Duodenal mucosa (tissue), 2 donors: ENCODE results near the gene SLC26A11.

ENCODE experiments used
- H3K27ac ChIP-seq: one replicate; pipeline ENCODE4 v1.7.0; 2013; ENCODE audit warnings: low read depth, low read length
- H3K27me3 ChIP-seq, 2 donors: one replicate each; pipeline ENCODE4 v1.7.0; 2013; ENCODE audit warnings: low read length in 2 of 2, control low read depth in 1 of 2; ENCODE audit not compliant: insufficient read depth in 2 of 2, control insufficient read depth in 1 of 2
- H3K36me3 ChIP-seq, 2 donors: one replicate each; pipeline ENCODE4 v1.7.0; 2013; ENCODE audit warnings: low read length in 2 of 2, control low read depth in 1 of 2; ENCODE audit not compliant: insufficient read depth in 2 of 2, control insufficient read depth in 1 of 2
- H3K4me1 ChIP-seq, 2 donors: one replicate each; pipeline ENCODE4 v1.7.0; 2013; ENCODE audit warnings: low read length in 2 of 2, control low read depth in 1 of 2; ENCODE audit not compliant: insufficient read depth in 2 of 2, control insufficient read depth in 1 of 2
- H3K4me3 ChIP-seq, 2 donors: one replicate each; pipeline ENCODE4 v1.7.0; 2013; ENCODE audit warnings: low read length in 2 of 2, low read depth in 1 of 2
- H3K9ac ChIP-seq, 2 donors: one replicate each; pipeline ENCODE4 v1.7.0; 2013; ENCODE audit warnings: low read length in 2 of 2, low read depth in 1 of 2
- H3K9me3 ChIP-seq, 2 donors: one replicate each; pipeline ENCODE4 v1.7.0; 2013; ENCODE audit warnings: low read length in 2 of 2, control low read depth in 1 of 2; ENCODE audit not compliant: control insufficient read depth in 1 of 2

SLC26A11 gene

GRCh38 chr17:80261159-80261894 lies 41.1 kb downstream of the SLC26A11 start:
- H3K4me1 ChIP-seq: peaks cover 24 to 46% of the 10 kb centered on the region in 2 donors
- H3K27ac ChIP-seq: peak overlapping the region; percentile 91

GRCh38 chr17:80261895-80262279 lies 41.7 kb downstream of the SLC26A11 start:
- Histone ChIP-seq H3K36me3 (peaks cover 0 to 2% of the 10 kb centered on the region in 2 donors), H3K9me3 (no peaks in the 10 kb centered on the region), H3K27me3 (no peaks in the 10 kb centered on the region), H3K9ac (peak overlapping the region in 1 of 2 donors; percentile 93), H3K4me3 (peak overlapping the region; percentile 76 to 88), H3K27ac (peak overlapping the region; percentile 91), H3K4me1 (peaks cover 24 to 47% of the 10 kb centered on the region in 2 donors)

More at GRCh38 chr17:80261159-80261894, 41.1 kb downstream of the SLC26A11 start:
- Histone ChIP-seq H3K36me3 (no peaks in the 10 kb centered on the region), H3K4me3 (peak overlapping the region; percentile 76 to 88), H3K9ac (peak overlapping the region; percentile 88 to 93), H3K27me3 (no peaks in the 10 kb centered on the region), H3K9me3 (no peaks in the 10 kb centered on the region)

- Histone ChIP-seq H3K4me3 (peak overlapping the region; percentile 76 to 88), H3K9me3 (no peaks in the 10 kb centered on the region), H3K27ac (peak overlapping the region; percentile 14), H3K9ac (peak overlapping the region in 1 of 2 donors; percentile 93), H3K36me3 (peaks cover 0 to 4% of the 10 kb centered on the region in 2 donors), H3K27me3 (no peaks in the 10 kb centered on the region), H3K4me1 (peaks cover 24 to 47% of the 10 kb centered on the region in 2 donors)
These were observed 42.1 kb downstream of the SLC26A11 start for GRCh38 chr17:80262291-80262690.

- Histone ChIP-seq H3K27me3 (no peaks in the 10 kb centered on the region), H3K4me1 (peaks cover 24 to 47% of the 10 kb centered on the region in 2 donors), H3K27ac (peak overlapping the region; percentile 61), H3K9ac (peak overlapping the region in 1 of 2 donors; percentile 29), H3K36me3 (peaks cover 0 to 7% of the 10 kb centered on the region in 2 donors), H3K4me3 (peak overlapping the region; percentile 76 to 91), H3K9me3 (no peaks in the 10 kb centered on the region)
These were observed 42.6 kb downstream of the SLC26A11 start for GRCh38 chr17:80262775-80263244.

GRCh38 chr17:80263253-80264204 lies 43.3 kb downstream of the SLC26A11 start:
- no peaks in the 10 kb centered on the region for H3K27me3 ChIP-seq
- peak overlapping the region; percentile 69 for H3K9ac ChIP-seq
- peak overlapping the region; percentile 76 to 91 for H3K4me3 ChIP-seq
- peak overlapping the region; percentile 61 for H3K27ac ChIP-seq
- no peaks in the 10 kb centered on the region for H3K9me3 ChIP-seq
- H3K4me1 ChIP-seq: peaks cover 24 to 47% of the 10 kb centered on the region in 2 donors
- peaks cover 3 to 14% of the 10 kb centered on the region in 2 donors for H3K36me3 ChIP-seq

- Histone ChIP-seq H3K27ac (no peak overlapping the region), H3K36me3 (peaks cover 7 to 22% of the 10 kb centered on the region in 2 donors), H3K9me3 (no peaks in the 10 kb centered on the region), H3K9ac (peak overlapping the region; percentile 69), H3K4me3 (peak overlapping the region; percentile 76 to 91), H3K27me3 (no peaks in the 10 kb centered on the region), H3K4me1 (peaks cover 24 to 47% of the 10 kb centered on the region in 2 donors)
These were observed 44.2 kb downstream of the SLC26A11 start for GRCh38 chr17:80264205-80265075.

GRCh38 chr17:80265205-80266068 lies 45.2 kb downstream of the SLC26A11 start:
- Histone ChIP-seq H3K9me3 (no peaks in the 10 kb centered on the region), H3K27me3 (no peaks in the 10 kb centered on the region), H3K36me3 (peaks cover 14 to 32% of the 10 kb centered on the region in 2 donors), H3K4me3 (peak overlapping the region; percentile 19 to 76), H3K27ac (no peak overlapping the region), H3K4me1 (peaks cover 24 to 47% of the 10 kb centered on the region in 2 donors), H3K9ac (peak overlapping the region in 1 of 2 donors; percentile 3)

- H3K27ac ChIP-seq: no peak overlapping the region
- H3K9me3 ChIP-seq: no peaks in the 10 kb centered on the region
- no peak overlapping the region for H3K4me3 ChIP-seq
- H3K9ac ChIP-seq: no peak overlapping the region
- H3K27me3 ChIP-seq: no peaks in the 10 kb centered on the region
- H3K4me1 ChIP-seq: peaks cover 16 to 35% of the 10 kb centered on the region in 2 donors
- H3K36me3 ChIP-seq: peaks cover 14 to 36% of the 10 kb centered on the region in 2 donors
These were observed 47.2 kb downstream of the SLC26A11 start for GRCh38 chr17:80267391-80267790.
